ENCODE measurements around the gene EHMT2.
"Not testable (repeated sequence)": the region's sequence is repeated elsewhere in the genome, so short reads cannot be mapped to it uniquely, and the experiment has no call there.

GRCh38 chr6:31906727-31907126 lies 9.2 kb upstream of the EHMT2 start:
- not testable (repeated sequence) for TF ChIP-seq CTCF (conservative IDR thresholded peaks at IDR 0.05 in 1 of 2, IDR thresholded peaks at IDR 0.05 in 1 of 2; ENCODE audit: extremely low read depth in 1 of 2, insufficient read depth in 1 of 2, low read depth in 1 of 2, low read length in 2 of 2); EZH2 (IDR thresholded peaks at IDR 0.05; ENCODE audit: borderline replicate concordance, low read length)
